IPS DF 4.7 (cell line): ENCODE measurements around the gene AFF3.
"Not testable (repeated sequence)": the region's sequence is repeated elsewhere in the genome, so short reads cannot be mapped to it uniquely, and the experiment has no call there.

Source experiments
- DNase-seq: peaks from one replicate; pipeline ENCODE4 v3.0.0-alpha.2; 2013; ENCODE audit warnings: low spot score; ENCODE audit errors: extremely low read depth

AFF3 gene

GRCh38 chr2:100108648-100109020, 33.8 kb downstream of the AFF3 start:
- DNase-seq = not testable (repeated sequence)

- no peak for DNase-seq
Observed at GRCh38 chr2:100107906-100108647, 34.3 kb downstream of the AFF3 start.

- DNase-seq = no peak
Observed at GRCh38 chr2:100107440-100107839, 35.0 kb downstream of the AFF3 start.

DNA sequence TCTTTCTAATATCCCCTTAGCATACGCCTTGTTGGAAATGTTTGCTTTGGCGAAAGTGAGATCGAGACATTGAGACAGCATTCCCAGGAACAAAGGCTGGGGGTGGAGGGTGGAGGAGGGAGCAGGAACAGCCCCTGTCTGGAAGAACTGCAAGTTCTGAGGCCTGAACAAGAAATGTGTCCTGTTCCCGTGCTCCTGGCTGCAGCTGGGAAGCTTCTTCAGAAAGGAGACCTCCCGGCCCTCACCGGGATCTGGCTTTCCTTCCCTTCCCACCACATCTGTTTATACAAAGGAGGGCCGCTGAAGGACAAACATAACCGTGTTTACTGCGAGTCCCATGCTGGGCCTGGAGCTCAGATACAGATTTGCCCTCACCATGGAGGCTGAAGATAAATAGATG, 35.9 kb downstream of the AFF3 start:
- no peak for DNase-seq

DNA sequence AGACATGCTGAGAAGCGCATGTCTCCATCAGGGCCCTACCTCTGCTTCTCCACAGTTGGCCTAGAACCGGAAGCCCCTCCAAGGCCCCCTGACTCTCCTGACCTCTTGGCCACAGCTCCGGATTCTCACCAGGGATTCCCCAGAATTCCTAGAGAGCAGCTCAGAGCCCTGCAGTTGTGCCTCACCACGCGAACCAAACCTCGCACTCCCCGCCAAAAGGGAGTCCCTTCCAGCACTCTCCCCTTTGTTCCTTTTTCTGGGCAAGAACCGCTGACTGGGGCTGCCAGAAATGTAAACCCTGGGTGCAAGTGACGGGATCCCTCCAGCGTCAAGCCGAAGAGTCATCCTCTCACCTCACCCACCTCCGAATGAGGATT, 36.7 kb downstream of the AFF3 start:
- DNase-seq = no peak

- DNase-seq = no peak
Observed at GRCh38 chr2:100104718-100105677, 37.4 kb downstream of the AFF3 start.

GRCh38 chr2:100104265-100104664, 38.1 kb downstream of the AFF3 start:
- not testable (repeated sequence) for DNase-seq

DNA sequence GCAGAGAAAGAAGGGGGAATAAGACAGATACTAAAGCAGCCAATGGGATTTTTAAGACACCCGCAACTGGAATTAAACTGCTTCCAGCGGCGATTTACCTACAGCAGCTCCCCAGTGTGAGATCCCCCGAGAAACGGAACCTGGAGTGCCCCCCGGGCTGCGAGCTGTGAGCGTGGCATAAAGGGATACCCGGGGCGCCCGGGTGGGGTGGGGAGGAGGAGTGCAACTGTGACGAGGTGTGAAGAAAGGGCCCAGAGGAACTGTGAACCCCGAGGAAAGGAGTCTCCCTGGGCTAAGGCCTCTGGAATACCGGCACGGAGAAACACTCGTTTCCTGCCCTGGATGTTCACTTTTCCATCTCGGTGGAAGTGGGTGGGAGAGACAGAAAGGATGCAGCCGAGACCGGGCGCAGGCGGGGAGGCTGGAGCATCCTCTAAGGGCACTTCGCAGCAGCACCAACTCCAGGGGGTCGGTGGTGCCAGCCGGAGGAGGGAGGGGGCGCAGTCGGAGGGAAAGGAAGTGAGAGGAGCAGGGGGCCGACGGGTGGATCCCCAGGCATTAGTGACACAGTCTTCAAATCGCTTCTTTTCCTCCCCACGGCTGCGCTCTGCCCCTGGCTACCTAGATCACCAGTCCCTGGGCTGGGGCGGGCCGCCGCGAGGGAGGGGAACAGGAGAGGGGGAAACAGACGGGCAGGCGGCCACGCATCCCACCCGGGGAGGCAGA, 38.7 kb downstream of the AFF3 start:
- not testable (repeated sequence) for DNase-seq

GRCh38 chr2:100102466-100103180, 39.8 kb downstream of the AFF3 start:
- not testable (repeated sequence) for DNase-seq

DNA sequence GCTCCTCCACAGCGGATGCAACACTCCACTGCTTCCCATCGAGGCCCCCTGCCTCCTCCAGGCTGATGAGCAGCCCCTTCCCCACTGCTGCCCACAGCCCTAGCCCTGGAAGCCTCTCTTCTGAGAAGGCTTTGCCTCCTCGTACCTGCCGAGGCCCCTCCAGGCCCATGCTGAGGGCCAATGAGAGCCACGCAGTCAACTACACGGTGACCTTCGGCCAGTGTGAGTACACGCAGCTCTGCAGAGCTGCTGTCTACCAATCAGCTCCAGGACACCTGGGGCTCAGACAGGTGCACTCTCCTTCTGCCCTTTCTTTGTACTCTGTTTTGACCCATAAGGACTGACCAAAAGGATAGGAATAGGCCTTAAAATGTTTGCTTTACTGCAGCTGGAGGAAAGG, 43.5 kb downstream of the AFF3 start:
- DNase-seq = not testable (repeated sequence)

- DNase-seq = not testable (repeated sequence)
Observed at GRCh38 chr2:100097611-100098294, 44.6 kb downstream of the AFF3 start.

GRCh38 chr2:100095845-100096244, 46.5 kb downstream of the AFF3 start:
- DNase-seq = not testable (repeated sequence)

DNA sequence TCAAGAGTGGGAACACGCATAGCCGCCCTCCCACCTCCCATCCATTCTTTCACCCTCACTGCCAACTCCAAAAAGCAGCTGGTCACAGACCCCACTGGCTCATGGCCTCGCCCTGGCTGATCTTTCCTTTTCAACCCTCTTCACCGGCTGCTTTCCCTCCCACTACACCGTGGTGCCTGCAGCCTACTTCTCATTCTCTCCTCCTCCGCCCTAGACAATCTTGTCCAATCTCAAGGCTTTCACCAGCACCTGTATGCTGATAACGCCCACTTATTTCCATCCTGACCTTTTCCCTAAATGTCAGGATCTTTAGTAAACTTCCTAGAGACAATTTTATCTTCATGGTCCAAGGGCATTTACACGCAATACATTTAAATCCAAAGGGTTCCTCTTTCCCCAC, 50.6 kb downstream of the AFF3 start:
- DNase-seq = not testable (repeated sequence)

GRCh38 chr2:100085744-100086143, 56.6 kb downstream of the AFF3 start:
- DNase-seq = not testable (repeated sequence)

DNA sequence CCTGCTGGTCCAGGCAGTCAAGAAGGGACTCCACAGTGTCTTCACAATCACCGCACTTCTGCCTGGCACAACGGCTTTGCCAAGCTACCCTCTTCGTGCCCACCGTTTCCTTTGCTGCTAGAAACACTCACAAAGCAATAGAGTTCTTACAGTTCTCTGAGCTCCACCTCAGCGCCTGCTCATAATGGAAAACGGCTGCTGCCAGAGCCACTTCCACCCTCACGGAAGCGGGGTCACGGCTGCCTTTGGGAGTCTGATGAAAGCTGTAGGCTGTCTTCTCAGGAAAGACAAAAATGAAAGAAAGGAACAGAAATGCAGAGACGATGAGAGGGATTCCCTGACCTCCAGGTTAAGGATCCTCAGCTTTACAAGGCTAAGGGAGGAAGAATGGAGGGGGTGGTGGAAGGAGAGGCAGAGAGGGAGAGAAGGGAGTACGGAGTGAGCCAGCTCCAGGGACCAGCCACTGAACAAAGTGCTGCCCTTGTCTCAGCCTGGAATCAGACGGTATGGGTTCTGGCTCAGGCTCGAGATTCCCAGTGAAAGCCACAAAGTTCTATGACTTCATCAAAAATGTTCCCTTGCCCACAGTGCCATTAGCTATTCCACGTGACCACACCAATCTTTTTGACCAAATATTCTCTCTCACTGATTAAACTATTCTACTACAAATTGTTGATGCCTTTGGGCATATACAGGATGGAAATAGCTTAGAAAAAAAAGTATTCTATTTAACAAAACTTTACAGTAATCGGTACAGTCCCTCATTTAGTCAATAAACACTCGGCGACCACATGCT, 58.8 kb downstream of the AFF3 start:
- DNase-seq = not testable (repeated sequence)

DNA sequence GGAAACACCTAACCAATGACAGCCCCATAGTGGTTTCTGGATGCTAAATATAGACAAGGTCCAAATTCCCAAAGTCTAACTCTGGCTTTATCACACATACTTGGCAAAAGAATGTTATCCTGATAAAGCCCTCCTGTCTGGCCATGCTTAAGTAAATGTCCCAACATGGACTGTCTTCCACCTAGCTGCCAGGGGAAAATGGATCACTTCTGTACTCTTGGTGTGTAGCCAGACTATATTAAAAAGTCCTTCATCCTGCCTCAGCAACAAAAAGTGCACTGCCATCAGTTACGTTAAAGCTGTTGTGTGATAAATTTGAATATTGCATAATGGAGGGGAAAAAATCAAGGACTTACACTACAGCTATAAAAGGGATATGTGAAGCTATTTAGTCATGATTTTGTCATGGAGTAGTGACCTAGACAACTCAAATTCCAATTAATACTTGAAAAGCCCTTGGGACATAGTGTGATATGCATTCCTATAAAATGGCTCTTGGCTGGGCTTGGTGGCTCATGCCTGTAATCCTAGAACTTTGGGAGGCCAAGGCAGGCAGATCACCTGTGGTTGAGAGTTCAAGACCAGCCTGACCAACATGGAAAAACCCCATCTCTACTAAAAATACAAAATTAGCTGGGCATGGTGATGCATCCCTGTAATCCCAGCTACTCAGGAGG, 60.0 kb downstream of the AFF3 start:
- not testable (repeated sequence) for DNase-seq

DNA sequence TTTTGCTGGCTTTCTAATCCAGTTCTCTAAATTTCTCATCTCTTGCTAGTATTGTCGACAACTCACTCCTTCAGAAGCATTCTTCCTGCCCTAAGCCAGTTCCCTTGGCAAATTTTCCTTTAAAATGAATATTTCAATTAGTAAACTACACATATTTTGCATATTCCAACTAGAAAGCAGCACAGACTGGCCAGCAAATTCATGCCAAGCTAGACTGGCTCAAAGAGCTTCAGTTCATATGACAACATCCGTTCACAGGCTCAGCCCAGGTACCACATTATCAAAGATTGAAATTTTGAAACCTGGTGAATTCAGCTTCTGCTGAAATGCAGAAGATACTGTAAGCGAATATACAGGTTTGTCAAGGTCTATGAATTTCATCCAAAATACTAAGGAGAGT, 64.5 kb downstream of the AFF3 start:
- no peak for DNase-seq

GRCh38 chr2:100077456-100077855, 64.9 kb downstream of the AFF3 start:
- DNase-seq = no peak

DNA sequence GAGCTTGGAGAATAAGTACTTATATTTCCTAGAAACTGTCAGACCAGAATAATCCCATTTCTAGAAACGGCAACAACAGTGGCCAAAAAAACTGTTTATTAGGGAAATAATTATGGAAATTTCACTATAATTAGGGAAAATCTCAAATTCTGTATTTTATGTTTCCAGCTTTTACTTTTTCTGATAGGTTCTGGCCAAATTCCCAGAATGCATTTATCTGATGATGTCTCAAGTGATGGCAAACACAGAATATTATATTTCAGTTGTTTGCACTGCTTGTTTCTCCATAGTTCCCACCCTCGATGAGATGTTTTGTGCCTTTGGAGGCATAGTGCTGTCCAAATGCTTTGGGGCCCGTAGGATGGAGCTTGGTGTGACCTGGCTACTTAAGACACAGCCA, 66.9 kb downstream of the AFF3 start:
- no peak for DNase-seq
